ENCODE results near the gene MTHFD1L.
A peak's percentile ranks its signal among the peaks of the same experiment; 100 is the strongest.

DNA sequence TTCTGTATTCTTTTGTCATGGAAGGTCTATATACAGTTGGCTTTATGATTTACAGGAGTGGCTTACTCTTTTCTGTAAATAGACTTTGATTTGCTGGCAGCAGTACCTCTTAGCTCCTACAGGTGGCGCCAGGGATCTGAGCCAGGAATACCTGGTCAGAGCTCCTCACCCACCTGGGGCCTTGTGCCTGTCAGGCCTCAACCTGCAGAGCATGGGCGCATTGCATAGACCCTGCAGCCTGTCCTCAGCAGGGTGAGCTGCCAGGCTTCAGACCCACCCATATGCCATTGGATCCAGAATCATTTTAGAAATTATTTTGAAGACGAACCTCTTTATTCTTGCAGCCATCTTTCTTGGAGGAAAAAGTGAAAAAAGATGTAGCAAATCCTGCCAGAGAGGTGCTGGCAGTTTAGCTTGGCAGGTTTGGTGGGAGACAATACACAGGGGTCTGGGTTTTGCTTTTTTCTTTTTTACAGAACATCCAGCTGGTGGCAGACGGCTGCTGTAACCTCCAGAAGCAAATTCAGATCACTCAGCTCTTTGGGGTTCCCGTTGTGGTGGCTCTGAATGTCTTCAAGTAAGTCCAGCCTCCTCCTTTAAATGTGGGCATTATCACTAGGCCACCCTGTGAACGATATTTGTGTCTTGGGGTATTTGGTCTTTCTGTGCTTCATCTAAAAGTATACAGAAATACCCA lies 149.1 kb downstream of the MTHFD1L start:
- TF ChIP-seq CTCF (IDR thresholded peaks at IDR 0.05) (peak; percentile 95 to 99 (median 96)), POLR2AphosphoS5 (IDR thresholded peaks at IDR 0.05) (peak in 1 of 2 donors; percentile 22), POLR2A (IDR thresholded peaks at IDR 0.05; ENCODE audit: low read depth) (no peak), EP300 (IDR thresholded peaks at IDR 0.05) (no peak)
